Neural crest cell (in vitro differentiated cells): Measurements from ENCODE around the gene PPIE. TPM values are rescaled to one million over a fixed set of nuclear protein-coding genes. Genes with fewer than 3 reads are reported as not detected.

ENCODE experiments used
- DNase-seq: peaks from one replicate; pipeline ENCODE4 v3.0.0; 2021; ENCODE audit warnings: low read depth, mixed read lengths, low spot score
- H3K27ac Mint-ChIP-seq: one replicate; pipeline ENCODE4 v1.8.0; 2021; ENCODE audit warnings: mild to moderate bottlenecking, mixed read lengths; ENCODE audit not compliant: unreplicated experiment
- H3K27me3 Mint-ChIP-seq: 2 replicates; pipeline ENCODE4 v1.8.0; 2021; ENCODE audit warnings: low read depth, mild to moderate bottlenecking, mixed read lengths
- H3K36me3 Mint-ChIP-seq: 2 replicates; pipeline ENCODE4 v1.8.0; 2021; ENCODE audit warnings: low read depth, mild to moderate bottlenecking, mixed read lengths
- H3K4me1 Mint-ChIP-seq: 2 replicates; pipeline ENCODE4 v1.8.0; 2021; ENCODE audit warnings: mixed read lengths
- H3K4me3 Mint-ChIP-seq: one replicate; pipeline ENCODE4 v1.8.0; 2021; ENCODE audit warnings: mild to moderate bottlenecking, mixed read lengths
- H3K9me3 Mint-ChIP-seq: 2 replicates; pipeline ENCODE4 v1.8.0; 2021; ENCODE audit warnings: mixed read lengths
- total RNA-seq: library from RNA; stranded (reverse); gene quantifications from 2 replicates; pipeline ENCODE4 v1.2.1, GENCODE V29; 2021
- TF ChIP-seq, protein P1 (sequence below): fragments of 200-600 bp; sonication (generic); conservative IDR thresholded peaks from 2 replicates; pipeline ENCODE4 v1.5.0; 2021; ENCODE audit warnings: antibody characterized with exemption, mild to moderate bottlenecking

The PPIE gene
- total RNA-seq, 1 donor from 2014 or later: 56.2 TPM

- TF ChIP-seq, protein P1, sequence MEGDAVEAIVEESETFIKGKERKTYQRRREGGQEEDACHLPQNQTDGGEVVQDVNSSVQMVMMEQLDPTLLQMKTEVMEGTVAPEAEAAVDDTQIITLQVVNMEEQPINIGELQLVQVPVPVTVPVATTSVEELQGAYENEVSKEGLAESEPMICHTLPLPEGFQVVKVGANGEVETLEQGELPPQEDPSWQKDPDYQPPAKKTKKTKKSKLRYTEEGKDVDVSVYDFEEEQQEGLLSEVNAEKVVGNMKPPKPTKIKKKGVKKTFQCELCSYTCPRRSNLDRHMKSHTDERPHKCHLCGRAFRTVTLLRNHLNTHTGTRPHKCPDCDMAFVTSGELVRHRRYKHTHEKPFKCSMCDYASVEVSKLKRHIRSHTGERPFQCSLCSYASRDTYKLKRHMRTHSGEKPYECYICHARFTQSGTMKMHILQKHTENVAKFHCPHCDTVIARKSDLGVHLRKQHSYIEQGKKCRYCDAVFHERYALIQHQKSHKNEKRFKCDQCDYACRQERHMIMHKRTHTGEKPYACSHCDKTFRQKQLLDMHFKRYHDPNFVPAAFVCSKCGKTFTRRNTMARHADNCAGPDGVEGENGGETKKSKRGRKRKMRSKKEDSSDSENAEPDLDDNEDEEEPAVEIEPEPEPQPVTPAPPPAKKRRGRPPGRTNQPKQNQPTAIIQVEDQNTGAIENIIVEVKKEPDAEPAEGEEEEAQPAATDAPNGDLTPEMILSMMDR: no peak
- H3K27me3 Mint-ChIP-seq: peaks cover 41% of the 10 kb centered on the region
- no peak overlapping the region for H3K4me3 Mint-ChIP-seq
- no peak for DNase-seq
- H3K4me1 Mint-ChIP-seq: peaks cover 4% of the 10 kb centered on the region
- H3K36me3 Mint-ChIP-seq: no peaks in the 10 kb centered on the region
- no peak overlapping the region for H3K27ac Mint-ChIP-seq
- H3K9me3 Mint-ChIP-seq: no peaks in the 10 kb centered on the region
Observed at GRCh38 chr1:39707506-39707905, 31.2 kb upstream of the PPIE start.

DNA sequence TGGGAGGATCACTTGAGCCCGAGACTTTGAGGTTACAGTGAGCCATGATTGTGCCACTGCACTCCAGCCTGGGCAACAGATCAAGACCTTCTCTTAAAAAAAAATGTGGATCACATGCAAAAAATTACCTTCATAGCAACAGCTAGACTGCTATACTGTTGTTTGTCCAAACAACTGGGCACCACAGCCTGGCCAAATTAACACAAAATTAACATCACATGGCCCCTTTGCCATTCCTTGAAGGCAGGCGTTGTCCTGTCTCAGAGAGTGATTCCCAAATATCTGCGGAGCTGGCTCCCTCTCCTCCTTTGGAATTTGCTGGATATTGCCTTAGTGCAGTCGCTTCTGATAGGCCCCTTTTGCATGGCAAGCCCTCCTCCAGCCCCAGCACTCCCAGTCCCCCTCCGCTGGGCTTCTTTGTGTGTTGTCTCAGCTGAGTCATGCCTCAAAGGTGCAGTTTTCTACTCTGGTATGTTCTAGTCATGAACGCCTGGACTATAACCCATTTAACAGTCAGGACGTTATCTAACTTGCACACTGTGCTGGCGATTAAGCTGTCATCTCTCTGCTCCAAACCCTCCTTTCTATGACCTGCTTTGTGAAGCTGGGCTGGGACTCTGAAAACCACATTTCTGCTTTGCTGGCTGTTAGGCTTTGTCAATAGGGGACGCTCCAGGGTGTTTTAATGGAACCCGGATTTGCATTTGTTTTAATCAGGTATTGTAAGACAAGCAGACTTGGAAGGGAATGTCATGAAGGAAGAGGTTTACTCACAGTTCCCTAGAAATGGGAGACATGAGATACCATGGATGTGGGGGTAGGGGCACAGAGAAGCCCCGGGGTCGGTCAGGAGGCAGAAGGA is 27.3 kb upstream of the PPIE start:
- peaks cover 4% of the 10 kb centered on the region for H3K4me1 Mint-ChIP-seq
- H3K27me3 Mint-ChIP-seq: peaks cover 58% of the 10 kb centered on the region
- DNase-seq: no peak
- no peaks in the 10 kb centered on the region for H3K9me3 Mint-ChIP-seq
- H3K36me3 Mint-ChIP-seq: no peaks in the 10 kb centered on the region
- H3K4me3 Mint-ChIP-seq: no peak overlapping the region
- TF ChIP-seq, protein P1: no peak
- no peak overlapping the region for H3K27ac Mint-ChIP-seq

GRCh38 chr1:39711966-39712340 is 26.7 kb upstream of the PPIE start:
- Mint-ChIP-seq H3K4me3 (no peak overlapping the region), H3K36me3 (no peaks in the 10 kb centered on the region), H3K27me3 (peaks cover 58% of the 10 kb centered on the region), H3K9me3 (no peaks in the 10 kb centered on the region), H3K27ac (no peak overlapping the region), H3K4me1 (peaks cover 4% of the 10 kb centered on the region)
- no peak for DNase-seq
- TF ChIP-seq, protein P1: no peak

GRCh38 chr1:39713557-39713956 is 25.1 kb upstream of the PPIE start:
- Mint-ChIP-seq H3K9me3 (no peaks in the 10 kb centered on the region), H3K4me1 (peaks cover 4% of the 10 kb centered on the region), H3K27ac (no peak overlapping the region), H3K27me3 (peaks cover 68% of the 10 kb centered on the region), H3K4me3 (no peak overlapping the region), H3K36me3 (no peaks in the 10 kb centered on the region)
- DNase-seq: no peak
- TF ChIP-seq, protein P1: no peak

DNA sequence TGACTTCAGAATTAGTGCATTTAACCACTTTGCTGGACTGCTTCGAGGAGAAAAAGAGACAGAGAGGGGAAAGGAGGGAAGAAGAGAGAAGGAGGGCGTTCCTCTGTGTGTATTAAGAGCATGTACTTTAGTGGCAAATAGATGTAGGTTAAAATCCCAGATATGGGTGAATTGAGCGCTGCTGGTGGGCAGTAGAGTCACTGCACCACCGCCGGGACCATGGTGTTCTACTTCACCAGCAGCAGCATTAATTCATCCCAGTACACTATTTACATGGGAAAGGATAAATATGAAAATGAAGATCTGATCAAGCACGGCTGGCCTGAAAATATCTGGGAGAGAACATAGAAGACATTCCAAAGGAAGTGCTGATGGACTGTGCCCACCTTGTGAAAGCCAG is 20.9 kb upstream of the PPIE start:
- Mint-ChIP-seq H3K4me3 (no peak overlapping the region), H3K27me3 (peaks cover 81% of the 10 kb centered on the region), H3K36me3 (no peaks in the 10 kb centered on the region), H3K27ac (no peak overlapping the region), H3K4me1 (no peaks in the 10 kb centered on the region), H3K9me3 (no peaks in the 10 kb centered on the region)
- DNase-seq: no peak
- TF ChIP-seq, protein P1: no peak
